Mesendoderm (in vitro differentiated cells): Measurements from ENCODE around the gene IMMP2L.
"Not testable (repeated sequence)": the region's sequence is repeated elsewhere in the genome, so short reads cannot be mapped to it uniquely, and the experiment has no call there.

Experiments used
- DNase-seq: peaks from one replicate; pipeline ENCODE4 v3.0.0; 2013
- H2AK5ac ChIP-seq: 2 replicates; pipeline ENCODE4 v1.6.1; 2013; ENCODE audit warnings: low read length, inconsistent platforms
- H2BK120ac ChIP-seq: 2 replicates; pipeline ENCODE4 v1.6.1; 2013; ENCODE audit warnings: low read depth, mild to moderate bottlenecking, low read length, moderate library complexity, mixed read lengths
- H2BK15ac ChIP-seq: replicated peaks from 2 replicates; pipeline ENCODE4 v1.6.1; 2013; ENCODE audit warnings: low read depth, mild to moderate bottlenecking, moderate library complexity
- H2BK5ac ChIP-seq: 2 replicates; pipeline ENCODE4 v1.6.1; 2013; ENCODE audit warnings: low read length, inconsistent platforms
- H3K18ac ChIP-seq: 2 replicates; pipeline ENCODE4 v1.6.1; 2013; ENCODE audit warnings: mild to moderate bottlenecking, low read length, mixed read lengths
- H3K23ac ChIP-seq: one replicate; pipeline ENCODE4 v1.6.1; 2013; ENCODE audit warnings: low read length
- H3K27ac ChIP-seq: 2 replicates; pipeline ENCODE4 v1.5.1; 2013; ENCODE audit warnings: low read depth, mild to moderate bottlenecking, inconsistent platforms, low read length, moderate library complexity
- H3K27me3 ChIP-seq: 2 replicates; pipeline ENCODE4 v1.6.1; 2013; ENCODE audit warnings: low read length, control low read depth, mild to moderate bottlenecking, inconsistent platforms; ENCODE audit not compliant: insufficient read depth, poor library complexity
- H3K36me3 ChIP-seq: 2 replicates; pipeline ENCODE4 v1.6.1; 2013; ENCODE audit warnings: low read length, inconsistent platforms; ENCODE audit not compliant: control insufficient read depth, insufficient read depth
- H3K4ac ChIP-seq: one replicate; pipeline ENCODE4 v1.6.1; 2013; ENCODE audit warnings: low read depth, mild to moderate bottlenecking, low read length, moderate library complexity
- H3K4me1 ChIP-seq: 2 replicates; pipeline ENCODE4 v1.6.1; 2013; ENCODE audit warnings: low read depth, low read length, inconsistent platforms; ENCODE audit not compliant: control insufficient read depth
- H3K4me2 ChIP-seq: 2 replicates; pipeline ENCODE4 v1.6.1; 2013; ENCODE audit warnings: low read length
- H3K4me3 ChIP-seq: 2 replicates; pipeline ENCODE4 v1.5.1; 2013; ENCODE audit warnings: mild to moderate bottlenecking, low read length
- H3K56ac ChIP-seq: one replicate; pipeline ENCODE4 v1.6.1; 2013; ENCODE audit warnings: low read length
- H3K79me1 ChIP-seq: 2 replicates; pipeline ENCODE4 v1.6.1; 2013; ENCODE audit warnings: low read length, inconsistent platforms
- H3K79me2 ChIP-seq: 2 replicates; pipeline ENCODE4 v1.6.1; 2013; ENCODE audit warnings: mild to moderate bottlenecking, low read length; ENCODE audit not compliant: control insufficient read depth, insufficient read depth
- H3K9ac ChIP-seq: 2 replicates; pipeline ENCODE4 v1.6.1; 2013; ENCODE audit warnings: low read length, inconsistent platforms
- H4K5ac ChIP-seq: one replicate; pipeline ENCODE4 v1.6.1; 2013; ENCODE audit warnings: low read length
- H4K8ac ChIP-seq: one replicate; pipeline ENCODE4 v1.6.1; 2013; ENCODE audit warnings: low read depth, mild to moderate bottlenecking, control low read depth, low read length, moderate library complexity
- WGBS: extraction: QIAGEN DNeasy Blood & Tissue Kit; methylation state at CpG from one replicate; pipeline ENCODE4 v1.1.7; 2013; ENCODE audit warnings: low lambda C conversion rate, missing lambda C conversion rate; ENCODE audit not compliant: insufficient coverage; ENCODE audit errors: extremely low coverage; 5-methylcytosine and 5-hydroxymethylcytosine counted together

Gene IMMP2L

DNA sequence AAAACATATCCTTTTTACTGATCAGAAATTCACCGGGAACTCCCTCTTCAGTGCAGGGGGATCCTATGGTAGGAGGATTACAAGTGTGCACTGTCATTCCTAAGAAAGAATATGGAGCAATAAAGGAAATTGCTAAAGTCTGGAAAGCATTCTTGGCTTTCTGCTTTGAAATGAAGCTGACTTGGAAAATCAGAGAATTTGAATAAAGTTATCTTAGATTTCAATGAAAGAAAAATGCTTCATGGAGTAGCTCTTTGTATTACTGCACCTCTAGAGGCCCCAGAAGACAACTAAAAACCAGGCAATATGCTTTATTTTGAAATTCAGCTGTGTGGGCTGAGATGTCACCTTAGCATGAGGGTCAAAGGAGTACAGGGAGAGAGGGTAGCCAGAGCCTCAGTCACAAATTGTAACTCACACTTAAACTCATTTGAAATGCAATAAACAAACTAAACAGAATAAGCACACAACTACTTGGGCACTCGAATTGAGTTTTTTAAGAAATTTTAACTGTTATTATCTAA, 102.5 kb downstream of the IMMP2L start:
- H3K27ac ChIP-seq = no peak overlapping the region
- no CpG with 5 or more reads among the region's 2 CpGs for WGBS
- H2BK120ac ChIP-seq = no peak overlapping the region
- no peaks in the 10 kb centered on the region for H3K79me2 ChIP-seq
- no peak overlapping the region for H3K4me3 ChIP-seq
- no peak overlapping the region for H3K56ac ChIP-seq
- no peak overlapping the region for H3K4me2 ChIP-seq
- H4K5ac ChIP-seq = no peak overlapping the region
- no peak overlapping the region for H3K18ac ChIP-seq
- H3K27me3 ChIP-seq = no peaks in the 10 kb centered on the region
- H3K79me1 ChIP-seq = no peaks in the 10 kb centered on the region
- no peak overlapping the region for H2BK15ac ChIP-seq
- H3K23ac ChIP-seq = no peak overlapping the region
- H3K36me3 ChIP-seq = no peaks in the 10 kb centered on the region
- H4K8ac ChIP-seq = no peak overlapping the region
- H3K9ac ChIP-seq = no peak overlapping the region
- H2BK5ac ChIP-seq = no peak overlapping the region
- no peak overlapping the region for H2AK5ac ChIP-seq
- no peak overlapping the region for H3K4ac ChIP-seq
- H3K4me1 ChIP-seq = no peaks in the 10 kb centered on the region
- DNase-seq = no peak

DNA sequence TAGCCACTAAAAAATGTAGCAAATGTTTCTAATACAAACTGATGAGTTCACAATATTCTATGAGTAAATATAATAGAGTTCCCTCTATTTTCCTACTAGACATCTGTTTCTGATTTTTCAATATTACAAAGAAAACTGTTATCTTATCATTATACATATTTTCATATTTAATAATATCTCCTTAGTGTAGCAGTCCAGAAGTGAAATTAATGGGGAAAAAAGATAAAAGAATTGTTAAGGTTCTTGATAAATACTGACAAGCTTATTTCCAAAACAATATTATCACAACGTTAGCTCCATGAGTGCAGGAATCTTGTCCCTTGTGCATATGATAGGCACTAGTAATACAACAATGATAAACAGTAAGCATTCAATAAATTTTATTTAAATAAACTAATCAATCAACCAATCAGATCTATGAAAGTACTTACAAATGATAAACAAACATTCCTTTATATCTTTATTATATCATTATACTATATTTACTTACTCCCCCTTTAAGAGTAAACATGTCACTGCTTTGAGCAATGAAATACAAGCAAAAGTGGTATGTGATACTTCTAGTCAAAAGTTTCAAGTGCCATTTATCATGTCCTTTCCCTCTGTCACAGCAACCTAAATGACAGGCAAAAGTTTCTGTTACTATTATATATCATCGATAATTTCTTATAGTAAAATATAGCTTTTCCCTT, 103.1 kb downstream of the IMMP2L start:
- Histone ChIP-seq H3K79me2 (no peaks in the 10 kb centered on the region), H4K5ac (no peak overlapping the region), H3K18ac (no peak overlapping the region), H3K4ac (no peak overlapping the region), H4K8ac (no peak overlapping the region), H3K23ac (no peak overlapping the region), H2BK120ac (no peak overlapping the region), H3K4me2 (no peak overlapping the region), H3K36me3 (no peaks in the 10 kb centered on the region), H3K27ac (no peak overlapping the region), H3K9ac (no peak overlapping the region), H3K27me3 (no peaks in the 10 kb centered on the region), H3K56ac (no peak overlapping the region), H2AK5ac (no peak overlapping the region), H3K4me3 (no peak overlapping the region), H3K4me1 (no peaks in the 10 kb centered on the region), H3K79me1 (no peaks in the 10 kb centered on the region), H2BK15ac (no peak overlapping the region), H2BK5ac (no peak overlapping the region)
- WGBS = 100% methylated on average over 1 of the region's 2 CpGs
- no peak for DNase-seq

DNA sequence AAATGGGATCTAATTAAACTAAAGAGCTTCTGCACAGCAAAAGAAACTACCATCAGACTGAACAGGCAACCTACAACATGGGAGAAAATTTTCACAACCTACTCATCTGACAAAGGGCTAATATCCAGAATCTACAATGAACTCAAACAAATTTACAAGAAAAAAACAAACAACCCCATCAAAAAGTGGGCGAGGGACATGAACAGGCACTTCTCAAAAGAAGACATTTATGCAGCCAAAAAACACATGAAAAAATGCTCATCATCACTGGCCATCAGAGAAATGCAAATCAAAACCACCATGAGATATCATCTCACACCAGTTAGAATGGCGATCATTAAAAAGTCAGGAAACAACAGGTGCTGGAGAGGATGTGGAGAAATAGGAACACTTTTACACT, 111.6 kb downstream of the IMMP2L start:
- H3K18ac ChIP-seq, H3K4me3 ChIP-seq, H3K4ac ChIP-seq, H4K8ac ChIP-seq, H2BK15ac ChIP-seq, H4K5ac ChIP-seq, H3K27me3 ChIP-seq, H3K27ac ChIP-seq, DNase-seq, H3K4me2 ChIP-seq, H3K79me2 ChIP-seq, H3K9ac ChIP-seq, H3K4me1 ChIP-seq, H3K23ac ChIP-seq, H3K36me3 ChIP-seq, H2BK120ac ChIP-seq, H2BK5ac ChIP-seq, H2AK5ac ChIP-seq, H3K79me1 ChIP-seq, H3K56ac ChIP-seq: not testable (repeated sequence)
- WGBS = no CpG with 5 or more reads among the region's 2 CpGs

GRCh38 chr7:111447502-111447901, 114.8 kb downstream of the IMMP2L start:
- H4K5ac ChIP-seq, H2BK120ac ChIP-seq, H3K79me1 ChIP-seq, H2BK15ac ChIP-seq, H3K9ac ChIP-seq, H3K4me1 ChIP-seq, H3K27me3 ChIP-seq, H3K36me3 ChIP-seq, H3K4me2 ChIP-seq, H2BK5ac ChIP-seq, H2AK5ac ChIP-seq, H3K79me2 ChIP-seq, H3K23ac ChIP-seq, H3K18ac ChIP-seq, H3K27ac ChIP-seq, DNase-seq, H3K4me3 ChIP-seq, H4K8ac ChIP-seq, H3K4ac ChIP-seq, H3K56ac ChIP-seq: not testable (repeated sequence)
- WGBS = no CpG with 5 or more reads among the region's 6 CpGs

GRCh38 chr7:111439977-111440376, 122.3 kb downstream of the IMMP2L start:
- Histone ChIP-seq H2BK120ac (no peak overlapping the region), H3K56ac (no peak overlapping the region), H2AK5ac (no peak overlapping the region), H3K9ac (no peak overlapping the region), H3K36me3 (no peaks in the 10 kb centered on the region), H3K4me3 (no peak overlapping the region), H4K5ac (no peak overlapping the region), H3K27me3 (no peaks in the 10 kb centered on the region), H3K18ac (no peak overlapping the region), H3K27ac (no peak overlapping the region), H3K4ac (no peak overlapping the region), H2BK15ac (no peak overlapping the region), H4K8ac (no peak overlapping the region), H3K79me2 (no peaks in the 10 kb centered on the region), H3K23ac (no peak overlapping the region), H3K79me1 (no peaks in the 10 kb centered on the region), H3K4me1 (no peaks in the 10 kb centered on the region), H2BK5ac (no peak overlapping the region), H3K4me2 (no peak overlapping the region)
- no peak for DNase-seq
- WGBS = no CpG with 5 or more reads among the region's 3 CpGs
